Stimulated activated CD8-positive, alpha-beta memory T cell treated with anti-CD3 and anti-CD28 coated beads, Interleukin-15, amount 100 ng/mL, for 24 hours (primary cell): Measurements from ENCODE around the gene PTPA.

Experiments
- DNase-seq: peaks from one replicate; pipeline ENCODE4 v3.0.0-alpha.2; 2020; ENCODE audit warnings: low read depth

The PTPA gene

GRCh38 chr9:129081388-129081904 lies 29.8 kb upstream of the PTPA start:
- DNase-seq, result no peak

- DNase-seq, result no peak
Observed at GRCh38 chr9:129084087-129084486, 27.1 kb upstream of the PTPA start.

- no peak for DNase-seq
Observed at GRCh38 chr9:129089246-129089645, 22.0 kb upstream of the PTPA start.

- no peak for DNase-seq
Observed at GRCh38 chr9:129093602-129094386, 17.4 kb upstream of the PTPA start.

GRCh38 chr9:129094387-129095169 lies 16.6 kb upstream of the PTPA start:
- no peak for DNase-seq

GRCh38 chr9:129095170-129095667 lies 16.0 kb upstream of the PTPA start:
- DNase-seq, result no peak

GRCh38 chr9:129095908-129096307 lies 15.3 kb upstream of the PTPA start:
- DNase-seq, result no peak

- DNase-seq, result no peak
Observed at GRCh38 chr9:129097671-129098306, 13.4 kb upstream of the PTPA start.

GRCh38 chr9:129098328-129098727 lies 12.9 kb upstream of the PTPA start:
- DNase-seq, result no peak

- DNase-seq, result no peak
Observed at GRCh38 chr9:129100383-129101169, 10.6 kb upstream of the PTPA start.

GRCh38 chr9:129101279-129101678 lies 9.9 kb upstream of the PTPA start:
- DNase-seq, result no peak

- DNase-seq, result no peak
Observed at GRCh38 chr9:129102095-129102525, 9.1 kb upstream of the PTPA start.

- no peak for DNase-seq
Observed at GRCh38 chr9:129102791-129103594, 8.2 kb upstream of the PTPA start.

GRCh38 chr9:129103595-129103965 lies 7.6 kb upstream of the PTPA start:
- no peak for DNase-seq

- DNase-seq, result no peak
Observed at GRCh38 chr9:129104051-129104450, 7.2 kb upstream of the PTPA start.

GRCh38 chr9:129105857-129106694 lies 5.1 kb upstream of the PTPA start:
- no peak for DNase-seq

- no peak for DNase-seq
Observed at GRCh38 chr9:129107651-129108050, 3.6 kb upstream of the PTPA start.

- no peak for DNase-seq
Observed at GRCh38 chr9:129108083-129108804, 3.0 kb upstream of the PTPA start.
